K562 (cell line): ENCODE measurements around the gene SH3D21. TPM values are rescaled to one million over a fixed set of nuclear protein-coding genes. Genes with fewer than 3 reads are reported as not detected.

ENCODE experiments used
- ARID1B ChIP-seq: fragments of 450-650 bp; IDR thresholded peaks from 2 replicates; pipeline ENCODE4 v1.6.1; 2016; ENCODE audit warnings: antibody characterized with exemption, mild to moderate bottlenecking, inconsistent platforms
- GATAD2A ChIP-seq: fragments of 450-650 bp; IDR thresholded peaks from 2 replicates; pipeline ENCODE4 v1.6.1; 2017
- HNRNPK ChIP-seq: fragments of 200-400 bp; formaldehyde crosslinking; IDR thresholded peaks from one replicate; pipeline ENCODE4 v1.6.1; 2018; ENCODE audit warnings: mild to moderate bottlenecking, low read depth, low read length; ENCODE audit not compliant: poor library complexity, severe bottlenecking
- MAZ ChIP-seq, 2 experiments: fragments of 450-650 bp in 1 of 2; sonication (generic) in 1 of 2; formaldehyde crosslinking; IDR thresholded peaks in 1 of 2; conservative IDR thresholded peaks in 1 of 2; 2 replicates each; pipeline versions ENCODE4 v1.4.0 to v1.5.0; 2020; ENCODE audit warnings: mild to moderate bottlenecking in 1 of 2, missing genetic modification reagents in 1 of 2
- NCOA2 ChIP-seq, 2 experiments: fragments of 450-650 bp; IDR thresholded peaks; 2 replicates each; pipeline ENCODE4 v1.6.1; 2018; ENCODE audit warnings: mild to moderate bottlenecking in 2 of 2, moderate library complexity in 1 of 2; ENCODE audit not compliant: partially characterized antibody in 2 of 2
- NFIC ChIP-seq: fragments of 450-650 bp; IDR thresholded peaks from 2 replicates; pipeline ENCODE4 v1.6.1; 2017; ENCODE audit warnings: mild to moderate bottlenecking, inconsistent platforms
- SRSF9 ChIP-seq: fragments of 200-400 bp; formaldehyde crosslinking; IDR thresholded peaks from 2 replicates; pipeline ENCODE4 v1.6.1; 2017; ENCODE audit warnings: low read depth, low read length, borderline replicate concordance
- TCF7L2 ChIP-seq: fragments of 150-350 bp; IDR thresholded peaks from 2 replicates; pipeline ENCODE4 v1.6.1; 2016; ENCODE audit warnings: low read depth, mild to moderate bottlenecking, low read length, moderate library complexity
- TEAD4 ChIP-seq, 2 experiments: sonication (generic) in 1 of 2; formaldehyde crosslinking in 1 of 2; IDR thresholded peaks; 2 replicates each; pipeline versions ENCODE4 v1.6.1 to v1.8.0; 2012 to 2022; ENCODE audit warnings: borderline replicate concordance in 1 of 2, inconsistent platforms in 1 of 2, low read length in 1 of 2, mild to moderate bottlenecking in 1 of 2, missing genetic modification reagents in 1 of 2
- ZNF165 ChIP-seq: fragments of 250-450 bp; sonication (Bioruptor Pico); IDR thresholded peaks from 2 replicates; pipeline ENCODE4 v1.4.0; 2020; ENCODE audit warnings: borderline replicate concordance
- ZNF174 ChIP-seq: fragments of 250-450 bp; sonication (Bioruptor Pico); IDR thresholded peaks from 2 replicates; pipeline ENCODE4 v1.4.0; 2020; ENCODE audit warnings: mild to moderate bottlenecking
- ZNF282 ChIP-seq: sonication (generic); formaldehyde crosslinking; IDR thresholded peaks from 2 replicates; pipeline ENCODE4 v1.8.1; 2023; ENCODE audit warnings: missing genetic modification reagents
- polyA plus RNA-seq, 8 experiments: library from polyadenylated mRNA; depleted of rRNA in 4 of 8; stranded (reverse) in 5 of 8; unstranded in 3 of 8; fragments of >200 nt; fragmentation: Nextera tagmentation in 2 of 8; fragmentation: Illumina TruSeq in 1 of 8; extraction: Ambion mirVana in 2 of 8; extraction: Trizol in 1 of 8; gene quantifications; 2 replicates each; pipeline versions ENCODE4 v1.2.1 to v1.2.3, GENCODE V29; 2011 to 2014; ENCODE audit warnings: inconsistent platforms in 1 of 8, missing spikeins in 1 of 8
- total RNA-seq, 7 experiments: library from RNA; depleted of rRNA in 6 of 7; stranded (reverse); fragments of >200 nt in 6 of 7; fragmentation: Illumina TruSeq in 2 of 7; extraction: Trizol in 2 of 7; gene quantifications; 2 replicates each; pipeline versions ENCODE4 v1.2.1 to v1.2.3, GENCODE V29; 2011 to 2021; ENCODE audit warnings: low replicate concordance in 1 of 7
- TF ChIP-seq, protein P1 (sequence below): fragments of 150-350 bp; IDR thresholded peaks from 2 replicates; pipeline ENCODE4 v1.6.1; 2014; ENCODE audit warnings: low read depth, mild to moderate bottlenecking, low read length, borderline replicate concordance
- TF ChIP-seq, protein P2 (sequence below): fragments of 450-650 bp; formaldehyde crosslinking; IDR thresholded peaks from 2 replicates; pipeline ENCODE4 v1.4.0; 2020; ENCODE audit warnings: mild to moderate bottlenecking, moderate library complexity
- TF ChIP-seq, protein P3 (sequence below), 2 experiments: fragments of 450-650 bp; IDR thresholded peaks; 2 replicates each; pipeline ENCODE4 v1.6.1; 2016; ENCODE audit warnings: mild to moderate bottlenecking in 2 of 2, borderline replicate concordance in 1 of 2, low read depth in 1 of 2, moderate library complexity in 1 of 2

SH3D21 gene
- total and polyA plus RNA-seq, 9 of the 15 experiments (the other 6 are each of a cell fraction or from before 2014, with no cell fraction given) = 0.01 to 4.7 (median 1.8) TPM

DNA sequence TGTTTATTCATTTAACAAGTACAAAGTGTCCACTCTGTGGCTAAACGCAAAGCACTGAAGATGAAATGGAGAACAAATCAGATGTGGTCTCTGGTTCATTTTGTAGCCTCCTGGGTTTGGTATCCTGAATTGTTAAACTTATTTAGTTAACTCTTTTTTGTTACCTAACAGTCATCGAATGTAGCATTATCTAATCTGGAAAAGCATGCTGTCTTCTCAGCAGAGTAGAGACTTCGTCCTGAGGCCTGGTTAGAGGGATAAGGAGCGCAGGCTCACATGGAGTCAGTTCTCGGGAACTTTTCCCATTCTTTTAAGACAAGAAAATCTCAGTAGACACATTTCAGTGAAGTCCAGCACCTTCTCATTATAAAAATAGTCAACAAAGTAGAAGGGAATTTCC, 33.1 kb upstream of the SH3D21 start (continued):
- TF ChIP-seq, protein P1, sequence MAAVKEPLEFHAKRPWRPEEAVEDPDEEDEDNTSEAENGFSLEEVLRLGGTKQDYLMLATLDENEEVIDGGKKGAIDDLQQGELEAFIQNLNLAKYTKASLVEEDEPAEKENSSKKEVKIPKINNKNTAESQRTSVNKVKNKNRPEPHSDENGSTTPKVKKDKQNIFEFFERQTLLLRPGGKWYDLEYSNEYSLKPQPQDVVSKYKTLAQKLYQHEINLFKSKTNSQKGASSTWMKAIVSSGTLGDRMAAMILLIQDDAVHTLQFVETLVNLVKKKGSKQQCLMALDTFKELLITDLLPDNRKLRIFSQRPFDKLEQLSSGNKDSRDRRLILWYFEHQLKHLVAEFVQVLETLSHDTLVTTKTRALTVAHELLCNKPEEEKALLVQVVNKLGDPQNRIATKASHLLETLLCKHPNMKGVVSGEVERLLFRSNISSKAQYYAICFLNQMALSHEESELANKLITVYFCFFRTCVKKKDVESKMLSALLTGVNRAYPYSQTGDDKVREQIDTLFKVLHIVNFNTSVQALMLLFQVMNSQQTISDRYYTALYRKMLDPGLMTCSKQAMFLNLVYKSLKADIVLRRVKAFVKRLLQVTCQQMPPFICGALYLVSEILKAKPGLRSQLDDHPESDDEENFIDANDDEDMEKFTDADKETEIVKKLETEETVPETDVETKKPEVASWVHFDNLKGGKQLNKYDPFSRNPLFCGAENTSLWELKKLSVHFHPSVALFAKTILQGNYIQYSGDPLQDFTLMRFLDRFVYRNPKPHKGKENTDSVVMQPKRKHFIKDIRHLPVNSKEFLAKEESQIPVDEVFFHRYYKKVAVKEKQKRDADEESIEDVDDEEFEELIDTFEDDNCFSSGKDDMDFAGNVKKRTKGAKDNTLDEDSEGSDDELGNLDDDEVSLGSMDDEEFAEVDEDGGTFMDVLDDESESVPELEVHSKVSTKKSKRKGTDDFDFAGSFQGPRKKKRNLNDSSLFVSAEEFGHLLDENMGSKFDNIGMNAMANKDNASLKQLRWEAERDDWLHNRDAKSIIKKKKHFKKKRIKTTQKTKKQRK = no peak
- no peak for TF ChIP-seq ZNF165
- peak; percentile 63; the same call in 1 of the 2 replicates for TF ChIP-seq NFIC
- peak; percentile 94 for TF ChIP-seq ARID1B
- no peak for TF ChIP-seq TCF7L2
- TF ChIP-seq HNRNPK = no peak
- TF ChIP-seq SRSF9 = no peak
- no peak for TF ChIP-seq NCOA2 (IDR thresholded peaks at IDR 0.05; ENCODE audit: partially characterized antibody in 2 of 2)
- peak; percentile 89 for TF ChIP-seq TEAD4 (IDR thresholded peaks at IDR 0.05; ENCODE audit: low read length)
- TF ChIP-seq TEAD4 (CRISPR knock-in tag; IDR thresholded peaks at IDR 0.05; ENCODE audit: borderline replicate concordance) = no peak
- no peak for TF ChIP-seq ZNF282 (CRISPR knock-in tag)
- TF ChIP-seq, protein P2, sequence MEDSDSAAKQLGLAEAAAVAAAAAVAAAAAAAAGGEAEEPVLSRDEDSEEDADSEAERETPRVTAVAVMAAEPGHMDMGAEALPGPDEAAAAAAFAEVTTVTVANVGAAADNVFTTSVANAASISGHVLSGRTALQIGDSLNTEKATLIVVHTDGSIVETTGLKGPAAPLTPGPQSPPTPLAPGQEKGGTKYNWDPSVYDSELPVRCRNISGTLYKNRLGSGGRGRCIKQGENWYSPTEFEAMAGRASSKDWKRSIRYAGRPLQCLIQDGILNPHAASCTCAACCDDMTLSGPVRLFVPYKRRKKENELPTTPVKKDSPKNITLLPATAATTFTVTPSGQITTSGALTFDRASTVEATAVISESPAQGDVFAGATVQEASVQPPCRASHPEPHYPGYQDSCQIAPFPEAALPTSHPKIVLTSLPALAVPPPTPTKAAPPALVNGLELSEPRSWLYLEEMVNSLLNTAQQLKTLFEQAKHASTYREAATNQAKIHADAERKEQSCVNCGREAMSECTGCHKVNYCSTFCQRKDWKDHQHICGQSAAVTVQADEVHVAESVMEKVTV = no peak
- TF ChIP-seq GATAD2A = no peak
- TF ChIP-seq MAZ (CRISPR knock-in tag; conservative IDR thresholded peaks at IDR 0.05 in 1 of 2, IDR thresholded peaks at IDR 0.05 in 1 of 2) = no peak
- TF ChIP-seq, protein P3, sequence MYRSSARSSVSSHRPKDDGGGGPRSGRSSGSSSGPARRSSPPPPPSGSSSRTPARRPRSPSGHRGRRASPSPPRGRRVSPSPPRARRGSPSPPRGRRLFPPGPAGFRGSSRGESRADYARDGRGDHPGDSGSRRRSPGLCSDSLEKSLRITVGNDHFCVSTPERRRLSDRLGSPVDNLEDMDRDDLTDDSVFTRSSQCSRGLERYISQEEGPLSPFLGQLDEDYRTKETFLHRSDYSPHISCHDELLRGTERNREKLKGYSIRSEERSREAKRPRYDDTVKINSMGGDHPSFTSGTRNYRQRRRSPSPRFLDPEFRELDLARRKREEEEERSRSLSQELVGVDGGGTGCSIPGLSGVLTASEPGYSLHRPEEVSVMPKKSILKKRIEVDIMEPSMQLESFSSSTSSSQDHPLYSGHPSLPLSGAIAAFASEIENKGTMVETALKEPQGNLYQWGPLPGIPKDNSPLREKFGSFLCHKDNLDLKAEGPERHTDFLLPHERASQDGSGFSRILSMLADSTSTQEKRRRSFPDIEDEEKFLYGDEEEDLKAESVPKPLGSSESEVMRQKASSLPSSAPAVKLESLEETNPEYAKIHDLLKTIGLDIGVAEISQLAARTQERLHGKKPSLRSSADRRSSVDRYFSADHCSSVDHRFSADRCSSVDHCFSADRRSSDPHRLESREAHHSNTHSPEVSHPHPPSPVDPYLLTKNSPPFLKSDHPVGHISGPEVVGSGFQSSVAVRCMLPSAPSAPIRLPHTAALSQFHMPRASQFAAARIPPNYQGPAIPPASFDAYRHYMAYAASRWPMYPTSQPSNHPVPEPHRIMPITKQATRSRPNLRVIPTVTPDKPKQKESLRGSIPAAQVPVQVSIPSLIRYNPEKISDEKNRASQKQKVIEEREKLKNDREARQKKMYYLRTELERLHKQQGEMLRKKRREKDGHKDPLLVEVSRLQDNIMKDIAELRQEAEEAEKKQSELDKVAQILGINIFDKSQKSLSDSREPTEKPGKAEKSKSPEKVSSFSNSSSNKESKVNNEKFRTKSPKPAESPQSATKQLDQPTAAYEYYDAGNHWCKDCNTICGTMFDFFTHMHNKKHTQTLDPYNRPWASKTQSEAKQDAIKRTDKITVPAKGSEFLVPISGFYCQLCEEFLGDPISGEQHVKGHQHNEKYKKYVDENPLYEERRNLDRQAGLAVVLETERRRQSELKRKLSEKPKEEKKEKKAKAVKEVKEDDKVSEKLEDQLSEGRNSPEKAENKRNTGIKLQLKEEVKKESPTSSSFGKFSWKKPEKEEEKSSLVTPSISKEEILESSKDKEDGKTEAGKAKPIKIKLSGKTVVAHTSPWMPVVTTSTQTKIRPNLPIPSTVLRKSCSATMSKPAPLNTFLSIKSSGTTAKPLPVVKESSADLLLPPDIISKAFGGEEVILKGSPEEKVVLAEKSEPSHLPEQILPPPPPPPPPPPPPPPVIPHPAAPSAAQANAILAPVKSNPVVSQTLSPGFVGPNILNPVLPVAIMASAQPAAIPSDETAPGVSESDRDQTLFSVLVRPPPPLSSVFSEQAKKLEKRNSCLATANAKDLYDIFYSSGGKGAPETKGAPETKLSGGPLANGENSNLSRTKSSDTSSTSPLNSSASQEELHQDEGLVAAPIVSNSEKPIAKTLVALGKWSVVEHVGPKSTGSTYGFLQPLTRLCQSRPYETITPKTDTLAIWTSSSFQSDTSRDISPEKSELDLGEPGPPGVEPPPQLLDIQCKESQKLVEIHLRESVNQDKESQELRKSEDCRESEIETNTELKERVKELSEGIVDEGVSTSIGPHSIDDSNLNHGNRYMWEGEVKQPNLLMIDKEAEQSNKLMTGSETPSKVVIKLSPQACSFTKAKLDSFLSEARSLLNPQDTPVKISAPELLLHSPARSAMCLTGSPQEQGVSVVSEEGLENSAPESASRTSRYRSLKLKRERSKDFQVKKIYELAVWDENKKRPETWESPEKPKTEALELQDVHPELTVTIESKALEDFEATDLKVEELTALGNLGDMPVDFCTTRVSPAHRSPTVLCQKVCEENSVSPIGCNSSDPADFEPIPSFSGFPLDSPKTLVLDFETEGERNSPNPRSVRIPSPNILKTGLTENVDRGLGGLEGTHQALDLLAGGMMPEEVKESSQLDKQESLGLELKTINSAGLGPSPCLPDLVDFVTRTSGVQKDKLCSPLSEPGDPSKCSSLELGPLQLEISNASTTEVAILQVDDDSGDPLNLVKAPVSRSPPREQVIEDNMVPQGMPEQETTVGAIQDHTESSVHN (IDR thresholded peaks at IDR 0.05; ENCODE audit: borderline replicate concordance in 1 of 2, low read depth in 1 of 2) = 0 out of 4 replicates have a peak, but pooled peaks of 1 of the 2 experiments have one; percentile 60
- TF ChIP-seq ZNF174 = no peak
